K562 (cell line): ENCODE measurements around the gene ZNF544. TPM values are rescaled to one million over a fixed set of nuclear protein-coding genes. Genes with fewer than 3 reads are reported as not detected.

Experiments
- ARNT ChIP-seq, 2 experiments: fragments of 450-650 bp; IDR thresholded peaks; 2 replicates each; pipeline ENCODE4 v1.6.1; 2016; ENCODE audit warnings: mild to moderate bottlenecking in 1 of 2
- CBX1 ChIP-seq: sonication (generic); IDR thresholded peaks from 2 replicates; pipeline ENCODE4 v1.6.1; 2016; ENCODE audit warnings: antibody characterized with exemption, low read depth, mild to moderate bottlenecking
- CTCFL ChIP-seq: IDR thresholded peaks from 2 replicates; pipeline ENCODE4 v1.6.1; 2011; ENCODE audit warnings: borderline replicate concordance, low read depth, mild to moderate bottlenecking, moderate library complexity, low read length; ENCODE audit not compliant: insufficient read depth, poor library complexity, severe bottlenecking
- EGR1 ChIP-seq: fragments of 450-650 bp; conservative IDR thresholded peaks from 2 replicates; pipeline ENCODE4 v1.6.1; 2017; ENCODE audit warnings: mild to moderate bottlenecking
- MCM7 ChIP-seq, 2 experiments: fragments of 450-650 bp; IDR thresholded peaks; 2 replicates each; pipeline ENCODE4 v1.6.1; 2016 to 2018
- NR2C2 ChIP-seq, 2 experiments: fragments of 200-800 bp in 1 of 2; sonication (Bioruptor generic) in 1 of 2; sonication (generic) in 1 of 2; formaldehyde crosslinking in 1 of 2; IDR thresholded peaks; 2 replicates each; pipeline versions ENCODE4 v1.6.1 to v1.8.0; 2016 to 2022; ENCODE audit warnings: mild to moderate bottlenecking in 1 of 2, missing compliant biosample characterization in 1 of 2, missing genetic modification characterization in 1 of 2, missing genetic modification reagents in 1 of 2
- SLC30A9 ChIP-seq: fragments of 250-450 bp; sonication (Bioruptor Pico); IDR thresholded peaks from 2 replicates; pipeline ENCODE4 v1.8.0; 2022; ENCODE audit warnings: mild to moderate bottlenecking, moderate library complexity
- SMARCA4 ChIP-seq: fragments of 450-650 bp; IDR thresholded peaks from 2 replicates; pipeline ENCODE4 v1.6.1; 2016
- THRAP3 ChIP-seq: fragments of 450-650 bp; IDR thresholded peaks from 2 replicates; pipeline ENCODE4 v1.6.1; 2016; ENCODE audit warnings: mild to moderate bottlenecking, inconsistent platforms, borderline replicate concordance
- ZBTB11 ChIP-seq, 3 experiments: fragments of 200-800 bp in 1 of 3; fragments of 250-450 bp in 1 of 3; fragments of 450-650 bp in 1 of 3; sonication (Bioruptor Pico) in 1 of 3; sonication (Bioruptor generic) in 1 of 3; formaldehyde crosslinking in 1 of 3; IDR thresholded peaks; 2 replicates each; pipeline versions ENCODE4 v1.6.1 to v1.8.0; 2016 to 2022; ENCODE audit warnings: mild to moderate bottlenecking in 2 of 3, missing genetic modification characterization in 2 of 3, missing compliant biosample characterization in 1 of 3, moderate library complexity in 1 of 3
- ZNF592 ChIP-seq: fragments of 450-650 bp; IDR thresholded peaks from 2 replicates; pipeline ENCODE4 v1.6.1; 2017; ENCODE audit warnings: antibody characterized with exemption, mild to moderate bottlenecking
- polyA plus RNA-seq, 8 experiments: library from polyadenylated mRNA; depleted of rRNA in 4 of 8; stranded (reverse) in 5 of 8; unstranded in 3 of 8; fragments of >200 nt; fragmentation: Nextera tagmentation in 2 of 8; fragmentation: Illumina TruSeq in 1 of 8; extraction: Ambion mirVana in 2 of 8; extraction: Trizol in 1 of 8; gene quantifications; 2 replicates each; pipeline versions ENCODE4 v1.2.1 to v1.2.3, GENCODE V29; 2011 to 2014; ENCODE audit warnings: inconsistent platforms in 1 of 8, missing spikeins in 1 of 8
- total RNA-seq, 7 experiments: library from RNA; depleted of rRNA in 6 of 7; stranded (reverse); fragments of >200 nt in 6 of 7; fragmentation: Illumina TruSeq in 2 of 7; extraction: Trizol in 2 of 7; gene quantifications; 2 replicates each; pipeline versions ENCODE4 v1.2.1 to v1.2.3, GENCODE V29; 2011 to 2021; ENCODE audit warnings: low replicate concordance in 1 of 7

ZNF544 gene
- total and polyA plus RNA-seq, 9 of the 15 experiments (the other 6 are each of a cell fraction or from before 2014, with no cell fraction given) = 23.6 to 59.0 (median 41.4) TPM

- TF ChIP-seq CTCFL = no peak
- TF ChIP-seq EGR1 = no peak
- TF ChIP-seq SLC30A9 = no peak
- peak; percentile 75; the same call in 1 of the 2 replicates for TF ChIP-seq NR2C2 (CRISPR knock-in tag; IDR thresholded peaks at IDR 0.05)
- peak; percentile 85 for TF ChIP-seq NR2C2 (tag; IDR thresholded peaks at IDR 0.05)
- 0 out of 6 replicates have a peak, but pooled peaks of 1 of the 3 experiments have one; percentile 10 for TF ChIP-seq ZBTB11 (CRISPR knock-in tag; IDR thresholded peaks at IDR 0.05)
- peak; percentile 57 for TF ChIP-seq SMARCA4
- no peak for TF ChIP-seq MCM7 (IDR thresholded peaks at IDR 0.05)
- no peak; the same call in 1 of the 2 replicates for TF ChIP-seq CBX1
- TF ChIP-seq ARNT (IDR thresholded peaks at IDR 0.05) = no peak
- TF ChIP-seq ZNF592 = peak; percentile 67; the same call in 1 of the 2 replicates
- TF ChIP-seq THRAP3 = no peak
These were observed 50.6 kb downstream of the ZNF544 start (continued) for GRCh38 chr19:58279042-58279924.
